ENCODE results near the gene USP30. TPM values are rescaled to one million over a fixed set of nuclear protein-coding genes. Genes with fewer than 3 reads are reported as not detected.
A peak's percentile ranks its signal among the peaks of the same experiment; 100 is the strongest.

The USP30 gene
- total RNA-seq, 1 donor from 2014 or later: 12.1 TPM

- intact Hi-C loops (cut with micrococcal nuclease): no loop called here
- peak overlapping the region; percentile 76 for H3K4me3 ChIP-seq
- no peak for TF ChIP-seq CTCF (IDR thresholded peaks at IDR 0.05; ENCODE audit: borderline replicate concordance)
- no peak for DNase-seq
- H3K9me3 ChIP-seq (replicated peaks): no peaks in the 10 kb centered on the region
- H3K27ac ChIP-seq (replicated peaks): peak overlapping the region; percentile 90
- peaks cover 29% of the 10 kb centered on the region for H3K36me3 ChIP-seq
- no peaks in the 10 kb centered on the region for H3K27me3 ChIP-seq (ENCODE audit: low read depth)
- H3K4me1 ChIP-seq: peaks cover 41% of the 10 kb centered on the region
Measured at GRCh38 chr12:109098183-109098604, 45.8 kb downstream of the USP30 start.

- Histone ChIP-seq H3K27me3 (ENCODE audit: low read depth) (no peaks in the 10 kb centered on the region), H3K27ac (replicated peaks) (peak overlapping the region; percentile 90), H3K4me3 (peak overlapping the region; percentile 76), H3K9me3 (replicated peaks) (no peaks in the 10 kb centered on the region), H3K36me3 (peaks cover 33% of the 10 kb centered on the region), H3K4me1 (peaks cover 39% of the 10 kb centered on the region)
- no peak for DNase-seq
- TF ChIP-seq CTCF (IDR thresholded peaks at IDR 0.05; ENCODE audit: borderline replicate concordance): no peak
- intact Hi-C loops (cut with micrococcal nuclease): no loop called here
Measured at GRCh38 chr12:109098651-109099050, 46.3 kb downstream of the USP30 start.

- peak overlapping the region; percentile 76 for H3K4me3 ChIP-seq
- no peak for DNase-seq
- intact Hi-C loops (cut with micrococcal nuclease): no loop called here
- H3K27ac ChIP-seq (replicated peaks): peak overlapping the region; percentile 90
- H3K9me3 ChIP-seq (replicated peaks): no peaks in the 10 kb centered on the region
- H3K4me1 ChIP-seq: peaks cover 37% of the 10 kb centered on the region
- no peak for TF ChIP-seq CTCF (IDR thresholded peaks at IDR 0.05; ENCODE audit: borderline replicate concordance)
- H3K36me3 ChIP-seq: peaks cover 42% of the 10 kb centered on the region
- no peaks in the 10 kb centered on the region for H3K27me3 ChIP-seq (ENCODE audit: low read depth)
Measured at GRCh38 chr12:109099431-109100020, 47.1 kb downstream of the USP30 start.

GRCh38 chr12:109100741-109101140, 48.4 kb downstream of the USP30 start:
- H3K4me1 ChIP-seq: peaks cover 37% of the 10 kb centered on the region
- H3K36me3 ChIP-seq: peaks cover 54% of the 10 kb centered on the region
- H3K27me3 ChIP-seq (ENCODE audit: low read depth): no peaks in the 10 kb centered on the region
- no peaks in the 10 kb centered on the region for H3K9me3 ChIP-seq (replicated peaks)
- no peak for TF ChIP-seq CTCF (IDR thresholded peaks at IDR 0.05; ENCODE audit: borderline replicate concordance)
- DNase-seq: no peak
- H3K4me3 ChIP-seq: no peak overlapping the region
- no peak overlapping the region for H3K27ac ChIP-seq (replicated peaks)
- intact Hi-C loops (cut with micrococcal nuclease): no loop called here

- peaks cover 32% of the 10 kb centered on the region for H3K4me1 ChIP-seq
- intact Hi-C loops (cut with micrococcal nuclease): no loop called here
- no peak for DNase-seq
- H3K36me3 ChIP-seq: peaks cover 69% of the 10 kb centered on the region
- H3K27me3 ChIP-seq (ENCODE audit: low read depth): no peaks in the 10 kb centered on the region
- no peaks in the 10 kb centered on the region for H3K9me3 ChIP-seq (replicated peaks)
- no peak overlapping the region for H3K27ac ChIP-seq (replicated peaks)
- H3K4me3 ChIP-seq: no peak overlapping the region
- TF ChIP-seq CTCF (IDR thresholded peaks at IDR 0.05; ENCODE audit: borderline replicate concordance): no peak
Measured at GRCh38 chr12:109102491-109102890, 50.1 kb downstream of the USP30 start.
